IMR-90 (cell line): ENCODE results near the gene TMEM82. TPM values are rescaled to one million over a fixed set of nuclear protein-coding genes. Genes with fewer than 3 reads are reported as not detected.

ENCODE experiments used
- ATAC-seq: fragments of 200-7000 bp; cut with Tn5 transposase; 2 replicates; pipeline ENCODE4 v1.9.1; 2020; ENCODE audit warnings: low read depth, mild to moderate bottlenecking, moderate library complexity
- BruUV-seq: library from RNA; stranded (reverse); fragments of 400-500 nt; replicated peaks from 2 replicates; lab custom pipeline; 2021; lab: Mats Ljungman, UMichigan
- CTCF ChIA-PET: fragments of 300-600 bp; formaldehyde crosslinking; extraction: SDS; loops from one replicate; lab custom pipeline; 2021; ENCODE audit warnings: antibody characterized with exemption; lab: Yijun Ruan, JAX
- POLR2A ChIA-PET: fragments of 300-600 bp; sonication (Branson Sonifier 250); formaldehyde crosslinking; loops from one replicate; lab custom pipeline; 2022; ENCODE audit warnings: antibody characterized with exemption; ENCODE audit not compliant: unreplicated experiment; lab: Charles Lee
- DNase-seq: peaks from one replicate; pipeline ENCODE4 v3.0.0; 2013
- H2AFZ ChIP-seq: replicated peaks from 2 replicates; pipeline ENCODE3; 2013; ENCODE audit warnings: low read length, mild to moderate bottlenecking; ENCODE audit not compliant: poor library complexity
- H2AK5ac ChIP-seq: 2 replicates; pipeline ENCODE4 v1.6.1; 2013; ENCODE audit warnings: low read depth, low read length, inconsistent platforms
- H2AK9ac ChIP-seq: replicated peaks from 2 replicates; pipeline ENCODE3; 2013; ENCODE audit warnings: mild to moderate bottlenecking, low read depth, low read length, moderate library complexity; ENCODE audit not compliant: poor library complexity
- H2BK120ac ChIP-seq: 2 replicates; pipeline ENCODE4 v1.6.1; 2013; ENCODE audit warnings: low read depth, low read length, inconsistent platforms
- H2BK15ac ChIP-seq: 3 replicates; pipeline ENCODE4 v1.6.1; 2013; ENCODE audit warnings: low read depth, low read length, inconsistent platforms
- H2BK20ac ChIP-seq: 2 replicates; pipeline ENCODE4 v1.6.1; 2013; ENCODE audit warnings: low read depth, mild to moderate bottlenecking, inconsistent platforms, low read length, moderate library complexity
- H2BK5ac ChIP-seq: 2 replicates; pipeline ENCODE4 v1.6.1; 2013; ENCODE audit warnings: mild to moderate bottlenecking, low read depth, low read length, inconsistent platforms; ENCODE audit not compliant: poor library complexity, severe bottlenecking
- H3K14ac ChIP-seq: replicated peaks from 2 replicates; pipeline ENCODE4 v1.6.1; 2013; ENCODE audit warnings: low read depth, low read length, inconsistent platforms
- H3K18ac ChIP-seq: 2 replicates; pipeline ENCODE4 v1.6.1; 2013; ENCODE audit warnings: low read depth, low read length, control low read depth
- H3K23ac ChIP-seq: 2 replicates; pipeline ENCODE4 v1.6.1; 2013; ENCODE audit warnings: low read depth, low read length, inconsistent platforms
- H3K27ac ChIP-seq: 2 replicates; pipeline ENCODE4 v1.5.1; 2013; ENCODE audit warnings: mild to moderate bottlenecking, control low read depth, low read length; ENCODE audit not compliant: insufficient read depth
- H3K27me3 ChIP-seq: 2 replicates; pipeline ENCODE4 v1.6.1; 2013; ENCODE audit warnings: low read length; ENCODE audit not compliant: control insufficient read depth, insufficient read depth
- H3K36me3 ChIP-seq: 2 replicates; pipeline ENCODE4 v1.6.1; 2013; ENCODE audit warnings: low read length, mixed read lengths; ENCODE audit not compliant: control insufficient read depth, insufficient read depth
- H3K4ac ChIP-seq: 2 replicates; pipeline ENCODE4 v1.6.1; 2013; ENCODE audit warnings: low read depth, low read length, inconsistent platforms
- H3K4me1 ChIP-seq: 2 replicates; pipeline ENCODE4 v1.6.1; 2013; ENCODE audit warnings: low read length, mixed read lengths; ENCODE audit not compliant: control insufficient read depth, insufficient read depth
- H3K4me2 ChIP-seq: 2 replicates; pipeline ENCODE4 v1.6.1; 2013; ENCODE audit warnings: low read depth, mild to moderate bottlenecking, control low read depth, low read length, moderate library complexity
- H3K4me3 ChIP-seq: 2 replicates; pipeline ENCODE4 v1.5.1; 2013; ENCODE audit warnings: low read depth, mild to moderate bottlenecking, control low read depth, low read length, moderate library complexity; ENCODE audit not compliant: insufficient read depth
- H3K56ac ChIP-seq: 2 replicates; pipeline ENCODE4 v1.6.1; 2013; ENCODE audit warnings: low read length, inconsistent platforms; ENCODE audit not compliant: insufficient read depth; ENCODE audit errors: extremely low read depth
- H3K79me1 ChIP-seq, 2 experiments: 2 replicates each; pipeline ENCODE4 v1.6.1; 2013; ENCODE audit warnings: low read length in 2 of 2, inconsistent platforms in 1 of 2, low read depth in 1 of 2
- H3K9ac ChIP-seq: 2 replicates; pipeline ENCODE4 v1.6.1; 2013; ENCODE audit warnings: low read depth, low read length, control low read depth
- H3K9me1 ChIP-seq: 2 replicates; pipeline ENCODE4 v1.6.1; 2013; ENCODE audit warnings: low read length, inconsistent platforms; ENCODE audit not compliant: insufficient read depth
- H3K9me3 ChIP-seq: 2 replicates; pipeline ENCODE4 v1.6.1; 2013; ENCODE audit warnings: low read length; ENCODE audit not compliant: control insufficient read depth, insufficient read depth
- H4K20me1 ChIP-seq: 2 replicates; pipeline ENCODE4 v1.6.1; 2013; ENCODE audit warnings: low read length, inconsistent platforms; ENCODE audit not compliant: insufficient read depth
- H4K5ac ChIP-seq: 2 replicates; pipeline ENCODE4 v1.6.1; 2013; ENCODE audit warnings: mild to moderate bottlenecking, low read depth, low read length, control low read depth
- H4K8ac ChIP-seq, 2 experiments: 2 replicates each; pipeline ENCODE4 v1.6.1; 2013; ENCODE audit warnings: low read depth in 2 of 2, low read length in 2 of 2, control low read depth in 1 of 2, inconsistent platforms in 1 of 2
- H4K91ac ChIP-seq: 2 replicates; pipeline ENCODE4 v1.6.1; 2013; ENCODE audit warnings: low read depth, low read length, inconsistent platforms; ENCODE audit not compliant: insufficient read depth
- CEBPB ChIP-seq: IDR thresholded peaks from 2 replicates; pipeline ENCODE4 v1.6.1; 2012; ENCODE audit warnings: low read depth, low read length, improper control_type of control experiment
- CHD1 ChIP-seq: IDR thresholded peaks from 2 replicates; pipeline ENCODE4 v1.6.1; 2012; ENCODE audit warnings: low read depth, low read length, improper control_type of control experiment
- ELK1 ChIP-seq: fragments of 150-350 bp; IDR thresholded peaks from 2 replicates; pipeline ENCODE4 v1.6.1; 2016; ENCODE audit warnings: low read depth, mild to moderate bottlenecking, low read length, moderate library complexity, borderline replicate concordance
- MAFK ChIP-seq: IDR thresholded peaks from 2 replicates; pipeline ENCODE4 v1.6.1; 2012; ENCODE audit warnings: low read depth, low read length, improper control_type of control experiment
- NFE2L2 ChIP-seq: fragments of 150-350 bp; IDR thresholded peaks from 2 replicates; pipeline ENCODE4 v1.6.1; 2016; ENCODE audit warnings: low read depth, mild to moderate bottlenecking, low read length
- RAD21 ChIP-seq: IDR thresholded peaks from 2 replicates; pipeline ENCODE4 v1.6.1; 2012; ENCODE audit warnings: low read length, improper control_type of control experiment
- SMC3 ChIP-seq: fragments of 150-350 bp; IDR thresholded peaks from 2 replicates; pipeline ENCODE4 v1.6.1; 2016; ENCODE audit warnings: low read depth, mild to moderate bottlenecking, antibody characterized with exemption, low read length, moderate library complexity
- USF2 ChIP-seq: fragments of 150-350 bp; IDR thresholded peaks from 2 replicates; pipeline ENCODE4 v1.6.1; 2017; ENCODE audit warnings: mild to moderate bottlenecking, antibody characterized with exemption, low read length, low read depth
- WGBS, 2 experiments: methylation state at CpG; one replicate each; pipeline versions ENCODE4 v1.1.5 to v1.1.7; 2013; ENCODE audit warnings: missing lambda C conversion rate in 2 of 2; ENCODE audit not compliant: insufficient read length in 1 of 2; ENCODE audit errors: extremely low coverage in 2 of 2; 5-methylcytosine and 5-hydroxymethylcytosine counted together
- dilution Hi-C: fragments of 300-500 bp; cut with HindIII; formaldehyde crosslinking; loops from one replicate; pipeline ENCODE4 v1.14.3; 2018; ENCODE audit warnings: low sequenced_read_pairs; ENCODE audit not compliant: unreplicated experiment
- in situ Hi-C: fragments of 300-500 bp; cut with MboI; formaldehyde crosslinking; loops from 3 replicates; pipeline ENCODE4 v1.14.3; 2019; ENCODE audit warnings: low sequenced_read_pairs, inconsistent platforms, mixed read lengths
- intact Hi-C: fragments of 100-400 bp; cut with micrococcal nuclease; formaldehyde crosslinking; loops from 2 replicates; pipeline ENCODE4 v1.10.0; 2022
- polyA plus RNA-seq, 3 experiments: library from polyadenylated mRNA; depleted of rRNA; stranded (reverse); fragments of >200 nt; gene quantifications; 2 replicates each; pipeline ENCODE4 v1.2.3, GENCODE V29; 2012; ENCODE audit warnings: low replicate concordance in 1 of 3
- total RNA-seq: library from RNA; depleted of rRNA; stranded (reverse); fragments of >200 nt; gene quantifications from 2 replicates; pipeline ENCODE4 v1.2.3, GENCODE V29; 2012

Gene TMEM82
- total and polyA plus RNA-seq, 2 of the 4 experiments (the other 2 are of a cell fraction) = not detected

GRCh38 chr1:15724949-15725880, 17.1 kb upstream of the TMEM82 start:
- no peaks in the 10 kb centered on the region for H3K27me3 ChIP-seq
- H4K8ac ChIP-seq = no peak overlapping the region
- no peaks in the 10 kb centered on the region for H4K20me1 ChIP-seq
- ChIA-PET POLR2A (no interaction called here), CTCF (no interaction called here)
- no peak overlapping the region for H2BK20ac ChIP-seq
- in situ Hi-C loops = no loop called here
- H3K56ac ChIP-seq = no peak overlapping the region
- peaks cover 75% of the 10 kb centered on the region for H3K36me3 ChIP-seq
- H3K9me1 ChIP-seq = no peaks in the 10 kb centered on the region
- H2BK15ac ChIP-seq = no peak overlapping the region
- H3K23ac ChIP-seq = no peak overlapping the region
- intact Hi-C loops = no loop called here
- H4K91ac ChIP-seq = no peak overlapping the region
- TF ChIP-seq NFE2L2 = no peak
- TF ChIP-seq RAD21 = no peak
- TF ChIP-seq CHD1 = no peak
- no peak for TF ChIP-seq SMC3
- TF ChIP-seq CEBPB = no peak
- no peak for TF ChIP-seq USF2
- TF ChIP-seq MAFK = no peak
- no peak for TF ChIP-seq ELK1
- WGBS, 2 experiments = 93% methylated on average over 4 of the region's 26 CpGs; no CpG with 5 or more reads in 1 of the 2 experiments
- H3K27ac ChIP-seq = no peak overlapping the region
- H2AK9ac ChIP-seq = no peak overlapping the region
- H3K4me3 ChIP-seq = no peak overlapping the region
- no peak for ATAC-seq
- no peaks in the 10 kb centered on the region for H3K9me3 ChIP-seq
- peaks cover 3 to 10% of the 10 kb centered on the region in 2 experiments; a peak in 2 of 4 replicates for H3K79me1 ChIP-seq
- H4K5ac ChIP-seq = no peak overlapping the region
- H2BK120ac ChIP-seq = no peak overlapping the region
- H3K4ac ChIP-seq = no peak overlapping the region
- no peak overlapping the region for H3K14ac ChIP-seq
- H3K4me2 ChIP-seq = no peak overlapping the region
- H2AFZ ChIP-seq = no peak overlapping the region
- DNase-seq = no peak
- H3K4me1 ChIP-seq = no peaks in the 10 kb centered on the region
- no peak overlapping the region for H3K18ac ChIP-seq
- no TSS peak for BruUV-seq
- dilution Hi-C loops = no loop called here
- no peak overlapping the region for H2BK5ac ChIP-seq
- H3K9ac ChIP-seq = no peak overlapping the region
- no peak overlapping the region for H2AK5ac ChIP-seq
